ENCODE results near the gene SMR3B.

SMR3B gene

GRCh38 chr4:70437197-70437596, 54.3 kb downstream of the SMR3B start:
- H3K4me3 ChIP-seq (ENCODE audit: low read depth, low read length): no peak overlapping the region
- DNase-seq (ENCODE audit: low read depth): no peak

Data from skeletal muscle cell (primary cell).